H1 (cell line): ENCODE measurements around the gene PSME1. TPM values are rescaled to one million over a fixed set of nuclear protein-coding genes. Genes with fewer than 3 reads are reported as not detected.

Experiments
- CTCF ChIA-PET: fragments of 300-600 bp; sonication (Branson Sonifier 250); formaldehyde crosslinking; loops from one replicate; lab custom pipeline; 2021; ENCODE audit not compliant: partially characterized antibody; lab: Charles Lee
- POLR2A ChIA-PET: fragments of 300-600 bp; sonication (Branson Sonifier 250); formaldehyde crosslinking; loops from one replicate; lab custom pipeline; 2021; ENCODE audit warnings: inconsistent platforms; ENCODE audit not compliant: partially characterized antibody; lab: Charles Lee
- DNase-seq, 2 experiments: peaks; one replicate each; pipeline versions ENCODE4 v3.0.0 to v3.0.0-alpha.2; 2010 to 2022; ENCODE audit warnings: low spot score in 2 of 2, low read depth in 1 of 2, mixed read lengths in 1 of 2
- FAIRE-seq: peaks from 2 replicates; lab custom pipeline; 2011; peaks lifted over from hg19 to GRCh38; lab: Jason Lieb, UNC
- H2AFZ ChIP-seq: 2 replicates; pipeline ENCODE4 v1.8.1; 2012; ENCODE audit warnings: low read length, inconsistent platforms
- H2AK5ac ChIP-seq: 2 replicates; pipeline ENCODE4 v1.6.1; 2013; ENCODE audit warnings: low read depth, low read length
- H2BK120ac ChIP-seq: replicated peaks from 2 replicates; pipeline ENCODE3; 2013; ENCODE audit warnings: low read depth, low read length, inconsistent platforms
- H2BK12ac ChIP-seq: 2 replicates; pipeline ENCODE4 v1.6.1; 2013; ENCODE audit warnings: low read depth, low read length
- H2BK15ac ChIP-seq: 2 replicates; pipeline ENCODE4 v1.6.1; 2013; ENCODE audit warnings: low read length
- H2BK20ac ChIP-seq: 2 replicates; pipeline ENCODE4 v1.6.1; 2013; ENCODE audit warnings: low read length
- H2BK5ac ChIP-seq: 2 replicates; pipeline ENCODE4 v1.6.1; 2013; ENCODE audit warnings: low read depth, low read length
- H3K14ac ChIP-seq: 2 replicates; pipeline ENCODE4 v1.6.1; 2013; ENCODE audit warnings: inconsistent platforms; ENCODE audit not compliant: insufficient read length
- H3K18ac ChIP-seq: 2 replicates; pipeline ENCODE4 v1.6.1; 2013; ENCODE audit warnings: low read length; ENCODE audit errors: extremely low read depth
- H3K23ac ChIP-seq: 2 replicates; pipeline ENCODE4 v1.6.1; 2013; ENCODE audit warnings: inconsistent platforms; ENCODE audit not compliant: insufficient read length
- H3K23me2 ChIP-seq: 2 replicates; pipeline ENCODE4 v1.6.1; 2013; ENCODE audit warnings: low read depth, low read length
- H3K27ac ChIP-seq: 2 replicates; pipeline ENCODE4 v1.6.1; 2011; ENCODE audit warnings: low read depth, low read length, inconsistent platforms
- H3K27me3 ChIP-seq, 4 experiments: replicated peaks in 1 of 4; 1 replicate in 1 of 4; 2 replicates in 3 of 4; pipeline versions ENCODE4 v1.6.1 to v1.8.1; 2011 to 2013; ENCODE audit warnings: low read length in 3 of 4, mild to moderate bottlenecking in 3 of 4, inconsistent platforms in 2 of 4, mixed read lengths in 2 of 4, moderate library complexity in 1 of 4; ENCODE audit not compliant: control insufficient read depth in 3 of 4, insufficient read depth in 3 of 4; ENCODE audit errors: extremely low read depth in 1 of 4
- H3K36me3 ChIP-seq, 4 experiments: 2 replicates each; pipeline versions ENCODE4 v1.6.1 to v1.8.1; 2011 to 2013; ENCODE audit warnings: mild to moderate bottlenecking in 4 of 4, low read length in 3 of 4, moderate library complexity in 2 of 4, control low read depth in 1 of 4, inconsistent platforms in 1 of 4; ENCODE audit not compliant: insufficient read depth in 4 of 4, control insufficient read depth in 2 of 4
- H3K4ac ChIP-seq: replicated peaks from 2 replicates; pipeline ENCODE3; 2013; ENCODE audit warnings: low read length, low read depth, mixed read lengths, inconsistent platforms; ENCODE audit not compliant: insufficient read length
- H3K4me1 ChIP-seq, 4 experiments: replicated peaks in 1 of 4; 1 replicate in 1 of 4; 2 replicates in 3 of 4; pipeline versions ENCODE4 v1.6.1 to v1.8.1; 2011 to 2013; ENCODE audit warnings: low read length in 3 of 4, inconsistent platforms in 2 of 4, mixed read lengths in 1 of 4; ENCODE audit not compliant: insufficient read depth in 4 of 4, control insufficient read depth in 3 of 4
- H3K4me2 ChIP-seq, 2 experiments: 2 replicates each; pipeline versions ENCODE4 v1.6.1 to v1.8.1; 2011 to 2013; ENCODE audit warnings: low read depth in 2 of 2, low read length in 2 of 2, control low read depth in 1 of 2, inconsistent platforms in 1 of 2, mild to moderate bottlenecking in 1 of 2; ENCODE audit not compliant: insufficient read depth in 1 of 2
- H3K4me3 ChIP-seq, 4 experiments: fragments of 200-600, 300-600 bp in 1 of 4; sonication (generic), shearing (Covaris generic), sonication (Bioruptor Twin) in 1 of 4; 2 replicates each; pipeline versions ENCODE4 v1.5.1 to v1.8.1; 2011 to 2016; ENCODE audit warnings: low read length in 4 of 4, low read depth in 3 of 4, control low read depth in 2 of 4, inconsistent platforms in 2 of 4, mild to moderate bottlenecking in 2 of 4, mixed read lengths in 1 of 4, moderate library complexity in 1 of 4; ENCODE audit not compliant: insufficient read depth in 2 of 4; ENCODE audit errors: extremely low read depth in 1 of 4
- H3K56ac ChIP-seq: replicated peaks from 2 replicates; pipeline ENCODE3; 2013; ENCODE audit warnings: low read depth, mild to moderate bottlenecking, mixed read lengths, low read length, inconsistent platforms; ENCODE audit not compliant: insufficient read length
- H3K79me1 ChIP-seq: 2 replicates; pipeline ENCODE4 v1.6.1; 2013; ENCODE audit warnings: low read depth, low read length, control low read depth
- H3K79me2 ChIP-seq, 2 experiments: 2 replicates each; pipeline versions ENCODE4 v1.6.1 to v1.8.1; 2012 to 2013; ENCODE audit warnings: low read length in 2 of 2, mild to moderate bottlenecking in 2 of 2, inconsistent platforms in 1 of 2; ENCODE audit not compliant: insufficient read depth in 2 of 2, control insufficient read depth in 1 of 2
- H3K9ac ChIP-seq, 4 experiments: replicated peaks in 1 of 4; 1 replicate in 1 of 4; 2 replicates in 3 of 4; pipeline versions ENCODE4 v1.6.1 to v1.8.1; 2011 to 2013; ENCODE audit warnings: low read depth in 3 of 4, low read length in 3 of 4, control low read depth in 2 of 4, mild to moderate bottlenecking in 2 of 4, moderate library complexity in 2 of 4, inconsistent platforms in 1 of 4; ENCODE audit errors: extremely low read depth in 1 of 4
- H3K9me3 ChIP-seq, 2 experiments: 2 replicates each; pipeline versions ENCODE4 v1.6.1 to v1.8.1; 2012 to 2013; ENCODE audit warnings: mild to moderate bottlenecking in 2 of 2, moderate library complexity in 2 of 2, control low read depth in 1 of 2, inconsistent platforms in 1 of 2, low read depth in 1 of 2, low read length in 1 of 2, mixed read lengths in 1 of 2; ENCODE audit not compliant: insufficient read depth in 2 of 2
- H4K20me1 ChIP-seq, 2 experiments: replicated peaks in 1 of 2; 2 replicates each; pipeline versions ENCODE3 to v1.8.1; 2011 to 2013; ENCODE audit warnings: inconsistent platforms in 2 of 2, low read length in 2 of 2, mild to moderate bottlenecking in 1 of 2; ENCODE audit not compliant: insufficient read depth in 2 of 2, control insufficient read depth in 1 of 2
- H4K5ac ChIP-seq: 2 replicates; pipeline ENCODE4 v1.6.1; 2013; ENCODE audit warnings: low read length, low read depth, mixed read lengths, inconsistent platforms; ENCODE audit not compliant: insufficient read length
- H4K8ac ChIP-seq: 2 replicates; pipeline ENCODE4 v1.8.0; 2013; ENCODE audit warnings: mild to moderate bottlenecking, moderate library complexity, low read length, inconsistent platforms; ENCODE audit not compliant: insufficient read depth; ENCODE audit errors: extremely low read depth
- H4K91ac ChIP-seq: replicated peaks from 2 replicates; pipeline ENCODE3; 2013; ENCODE audit warnings: low read length, mixed read lengths, inconsistent platforms; ENCODE audit not compliant: insufficient read length
- GABPA ChIP-seq: IDR thresholded peaks from 2 replicates; pipeline ENCODE4 v1.6.1; 2011; ENCODE audit warnings: mild to moderate bottlenecking, low read length, moderate library complexity, borderline replicate concordance; ENCODE audit not compliant: insufficient read depth
- JUND ChIP-seq: IDR thresholded peaks from 2 replicates; pipeline ENCODE4 v1.6.1; 2011; ENCODE audit warnings: mild to moderate bottlenecking, improper control_type of control experiment, low read length
- KDM1A ChIP-seq: fragments of 200-600, 300-600 bp; sonication (generic); IDR thresholded peaks from 2 replicates; pipeline ENCODE4 v1.7.1; 2016; ENCODE audit warnings: mild to moderate bottlenecking, low read length, borderline replicate concordance
- MAFK ChIP-seq: IDR thresholded peaks from 2 replicates; pipeline ENCODE4 v1.6.1; 2012; ENCODE audit warnings: low read depth, mild to moderate bottlenecking, improper control_type of control experiment, low read length
- POU5F1 ChIP-seq: IDR thresholded peaks from 2 replicates; pipeline ENCODE4 v1.6.1; 2011; ENCODE audit warnings: low read depth, mild to moderate bottlenecking, low read length, moderate library complexity
- SP1 ChIP-seq: IDR thresholded peaks from 2 replicates; pipeline ENCODE4 v1.6.1; 2011; ENCODE audit warnings: low read depth, low read length
- TAF7 ChIP-seq: optimal IDR thresholded peaks from 2 replicates; pipeline ENCODE3; 2011; ENCODE audit warnings: low read depth, mild to moderate bottlenecking, inconsistent platforms, low read length, moderate library complexity, borderline replicate concordance
- WGBS, 2 experiments: shearing (Covaris generic) in 1 of 2; methylation state at CpG; one replicate each; pipeline versions ENCODE4 v1.1.6 to v1.1.7; 2013 to 2015; ENCODE audit warnings: low lambda C conversion rate in 2 of 2, mixed read lengths in 2 of 2, inconsistent platforms in 1 of 2, low coverage in 1 of 2, missing lambda C conversion rate in 1 of 2; ENCODE audit not compliant: insufficient replicate concordance in 2 of 2, insufficient coverage in 1 of 2, insufficient read length in 1 of 2; ENCODE audit errors: extremely low coverage in 1 of 2, missing lambda C conversion rate in 1 of 2; 5-methylcytosine and 5-hydroxymethylcytosine counted together
- polyA plus RNA-seq, 7 experiments: library from polyadenylated mRNA; depleted of rRNA in 3 of 7; stranded (reverse) in 5 of 7; unstranded in 2 of 7; fragments of >200 nt in 5 of 7; fragments of 200-250 nt in 2 of 7; gene quantifications; 1 replicate in 5 of 7; 2 replicates in 1 of 7; 4 replicates in 1 of 7; pipeline versions ENCODE4 v1.2.1 to v1.2.3, GENCODE V29; 2011 to 2013; ENCODE audit warnings: missing spikeins in 2 of 7, mixed read lengths in 2 of 7
- total RNA-seq: library from RNA; stranded (reverse); fragmentation: NEBNext Ultra II Directional; extraction: Animal tissue kit (Norgen Biotek cat#: 25700); gene quantifications from 2 replicates; pipeline ENCODE4 v1.2.1, GENCODE V29; 2021
- TF ChIP-seq, protein P1 (sequence below): IDR thresholded peaks from 2 replicates; pipeline ENCODE4 v1.6.1; 2012; ENCODE audit warnings: inconsistent platforms

The PSME1 gene
- total and polyA plus RNA-seq, 2 of the 8 experiments (the other 6 are each of a cell fraction or from before 2014, with no cell fraction given), result 74.9 to 85.9 TPM

DNA sequence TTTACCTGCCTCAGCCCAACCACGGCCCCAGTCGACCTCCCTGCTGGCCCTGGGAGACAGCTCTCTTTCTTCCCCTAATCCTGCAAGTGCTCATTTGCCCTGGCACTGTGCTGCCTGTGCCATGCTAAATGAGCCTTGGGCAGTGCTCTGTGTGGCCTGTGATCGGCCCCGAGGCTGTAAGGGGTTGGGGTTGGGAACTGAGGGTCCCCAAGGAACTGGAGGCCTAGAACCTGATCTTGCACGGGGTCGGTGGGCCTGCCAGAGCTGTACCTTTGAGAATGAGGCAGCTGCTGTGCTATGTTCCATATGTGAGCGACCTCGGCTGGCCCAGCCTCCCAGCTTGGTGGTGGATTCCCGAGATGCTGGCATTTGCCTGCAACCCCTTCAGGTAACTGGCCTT lies 14.1 kb downstream of the PSME1 start:
- Histone ChIP-seq H2AFZ (no peak overlapping the region), H4K5ac (no peak overlapping the region), H3K27me3 (no peaks in the 10 kb centered on the region), H2AK5ac (no peak overlapping the region), H4K8ac (no peak overlapping the region), H3K4me2 (no peak overlapping the region), H3K18ac (no peak overlapping the region), H4K91ac (no peak overlapping the region), H3K9ac (no peak overlapping the region), H2BK5ac (no peak overlapping the region), H3K79me1 (peaks cover 11% of the 10 kb centered on the region; the same call in 1 of the 2 replicates), H2BK15ac (no peak overlapping the region), H3K4me3 (no peak overlapping the region), H3K79me2 (peaks cover 0 to 28% of the 10 kb centered on the region in 2 experiments; a peak in 3 of 4 replicates), H3K23ac (no peak overlapping the region), H3K56ac (no peak overlapping the region), H3K27ac (no peak overlapping the region), H2BK120ac (no peak overlapping the region), H3K14ac (no peak overlapping the region), H3K9me3 (no peaks in the 10 kb centered on the region), H3K36me3 (peaks cover 17 to 37% (median 35%) of the 10 kb centered on the region in 4 experiments), H3K4me1 (peaks cover 0 to 10% (median 7%) of the 10 kb centered on the region in 4 experiments; a peak in 5 of 7 replicates), H3K4ac (no peak overlapping the region), H2BK20ac (no peak overlapping the region), H4K20me1 (peaks cover 0 to 22% of the 10 kb centered on the region in 2 experiments), H2BK12ac (no peak overlapping the region), H3K23me2 (peaks cover 10% of the 10 kb centered on the region)
- no peak for FAIRE-seq
- no peak for DNase-seq
- 90% methylated on average over 9 of the region's 9 CpGs; no CpG with 5 or more reads in 1 of the 2 experiments for WGBS, 2 experiments
- ChIA-PET POLR2A (interaction anchor here (0.8 to 9.6 kb wide), 13 partner anchors 9 to 92 kb away, joined by 3 to 86 read pairs (median 5); partner anchors contain the start of genes DCAF11, EMC9, IRF9 and NRL), CTCF (interaction anchor here (0.7 to 3.4 kb wide), 6 partner anchors 8 to 92 kb away, joined by 3 to 26 read pairs (median 4); partner anchors contain the start of genes EMC9, IRF9 and PSME1)
- no peak for TF ChIP-seq KDM1A
- TF ChIP-seq POU5F1, result no peak
- no peak for TF ChIP-seq JUND
- no peak for TF ChIP-seq TAF7
- TF ChIP-seq, protein P1, sequence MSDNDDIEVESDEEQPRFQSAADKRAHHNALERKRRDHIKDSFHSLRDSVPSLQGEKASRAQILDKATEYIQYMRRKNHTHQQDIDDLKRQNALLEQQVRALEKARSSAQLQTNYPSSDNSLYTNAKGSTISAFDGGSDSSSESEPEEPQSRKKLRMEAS, result no peak
- TF ChIP-seq GABPA, result no peak
- no peak for TF ChIP-seq MAFK
- TF ChIP-seq SP1, result no peak
